ENCODE results near the gene IL4I1.

The IL4I1 gene

GRCh38 chr19:49924004-49924880 is 27.6 kb upstream of the IL4I1 start:
- DNase-seq: no peak

GRCh38 chr19:49923055-49924003 is 26.6 kb upstream of the IL4I1 start:
- DNase-seq: no peak

DNA sequence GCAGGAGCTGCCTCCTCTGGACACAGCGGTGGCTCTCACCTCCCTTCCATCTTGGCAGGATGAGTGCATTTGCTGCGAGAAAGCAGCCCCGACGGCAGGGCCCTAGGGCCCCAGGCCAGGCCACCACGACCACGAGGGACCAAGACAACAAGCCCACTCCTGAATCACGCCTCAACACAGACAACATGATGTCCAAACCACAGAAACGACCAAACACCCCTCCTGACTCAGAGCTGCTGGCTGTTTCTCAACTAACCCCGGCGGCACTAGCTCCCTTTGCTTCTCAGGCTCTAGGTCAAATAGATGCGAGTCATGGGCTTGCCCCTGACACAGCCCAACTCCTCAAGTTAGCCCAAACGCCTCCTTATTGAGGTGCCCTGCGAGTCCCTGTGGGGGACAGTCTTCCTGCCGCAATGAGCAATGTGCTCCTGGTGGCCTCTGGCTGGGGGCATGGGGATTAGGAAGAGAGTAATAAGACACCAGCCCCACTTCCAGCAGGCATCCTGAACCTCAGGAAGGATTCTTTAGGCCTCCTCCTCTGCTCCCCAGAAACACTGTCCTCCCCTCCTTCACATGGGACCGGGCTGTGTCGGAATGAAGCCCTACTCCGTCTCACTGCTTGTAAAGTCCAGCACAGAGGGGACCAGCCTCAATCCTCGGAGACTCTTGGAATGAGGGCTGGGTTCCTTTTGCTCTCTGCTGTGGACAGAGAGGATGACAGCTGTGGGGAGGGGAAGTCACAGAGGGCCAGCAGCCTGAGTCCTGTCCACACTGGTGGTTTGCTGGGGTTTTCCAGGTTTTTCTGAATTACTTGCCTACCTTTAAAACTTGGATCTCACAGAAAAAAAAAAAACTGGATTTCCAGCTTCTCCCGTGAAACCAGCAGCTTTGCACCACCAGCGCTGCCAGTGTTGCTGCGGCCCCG is 25.4 kb upstream of the IL4I1 start:
- peak; percentile 46 for DNase-seq

DNA sequence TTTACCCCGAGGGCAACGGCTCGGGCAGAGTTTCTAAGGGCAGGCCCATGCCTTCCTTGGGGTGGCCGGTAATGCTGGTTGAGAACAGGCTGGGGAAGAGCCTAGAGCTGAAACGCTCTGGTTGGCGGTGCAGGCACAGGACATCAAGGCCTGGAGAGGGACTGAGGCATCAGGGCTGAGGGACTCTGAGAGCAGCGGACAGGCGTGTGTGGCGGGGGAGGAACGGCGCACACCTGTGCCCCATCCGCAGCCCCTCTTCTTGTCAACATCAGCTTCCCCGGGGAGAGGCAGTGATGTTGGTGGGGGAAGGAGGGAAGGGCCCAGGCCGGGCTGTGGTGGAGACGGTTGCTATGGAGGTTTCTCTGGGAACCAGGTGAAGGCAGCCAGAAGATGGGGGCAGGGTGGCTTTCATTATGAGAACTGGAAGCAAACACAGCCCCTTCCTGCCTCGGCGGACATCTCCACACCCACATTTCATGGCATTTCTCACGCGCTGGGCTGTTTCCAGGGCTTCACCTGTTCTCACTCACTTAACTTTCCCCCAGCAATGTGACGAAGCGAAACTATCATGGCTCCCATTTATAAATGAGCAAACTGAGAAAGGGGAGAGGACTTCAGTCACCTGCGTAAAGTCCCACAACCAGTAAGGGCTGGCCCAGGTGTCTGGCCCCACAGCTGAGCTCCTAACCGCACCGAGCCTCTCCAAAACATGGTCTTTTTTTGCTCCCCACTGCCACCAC is 24.1 kb upstream of the IL4I1 start:
- DNase-seq: no peak

DNA sequence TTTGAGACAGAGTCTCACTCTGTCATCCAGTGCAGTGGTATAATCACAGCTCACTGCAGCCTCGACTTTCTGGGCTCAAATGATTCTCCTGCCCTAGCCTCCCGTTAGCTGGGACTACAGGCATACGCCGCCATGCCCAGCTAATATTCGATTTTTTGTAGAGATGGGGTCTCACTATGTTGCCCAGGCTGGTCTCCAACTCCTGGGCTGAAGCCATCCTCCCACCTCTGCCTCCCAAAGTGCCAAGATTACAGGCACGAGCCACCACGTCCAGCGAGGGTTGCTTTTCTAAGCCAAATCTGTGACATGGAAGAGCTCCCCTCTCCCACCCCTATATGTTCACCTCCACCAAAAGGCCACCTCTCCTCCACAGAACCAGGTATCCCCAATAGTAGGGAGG is 21.4 kb upstream of the IL4I1 start:
- DNase-seq: no peak

DNA sequence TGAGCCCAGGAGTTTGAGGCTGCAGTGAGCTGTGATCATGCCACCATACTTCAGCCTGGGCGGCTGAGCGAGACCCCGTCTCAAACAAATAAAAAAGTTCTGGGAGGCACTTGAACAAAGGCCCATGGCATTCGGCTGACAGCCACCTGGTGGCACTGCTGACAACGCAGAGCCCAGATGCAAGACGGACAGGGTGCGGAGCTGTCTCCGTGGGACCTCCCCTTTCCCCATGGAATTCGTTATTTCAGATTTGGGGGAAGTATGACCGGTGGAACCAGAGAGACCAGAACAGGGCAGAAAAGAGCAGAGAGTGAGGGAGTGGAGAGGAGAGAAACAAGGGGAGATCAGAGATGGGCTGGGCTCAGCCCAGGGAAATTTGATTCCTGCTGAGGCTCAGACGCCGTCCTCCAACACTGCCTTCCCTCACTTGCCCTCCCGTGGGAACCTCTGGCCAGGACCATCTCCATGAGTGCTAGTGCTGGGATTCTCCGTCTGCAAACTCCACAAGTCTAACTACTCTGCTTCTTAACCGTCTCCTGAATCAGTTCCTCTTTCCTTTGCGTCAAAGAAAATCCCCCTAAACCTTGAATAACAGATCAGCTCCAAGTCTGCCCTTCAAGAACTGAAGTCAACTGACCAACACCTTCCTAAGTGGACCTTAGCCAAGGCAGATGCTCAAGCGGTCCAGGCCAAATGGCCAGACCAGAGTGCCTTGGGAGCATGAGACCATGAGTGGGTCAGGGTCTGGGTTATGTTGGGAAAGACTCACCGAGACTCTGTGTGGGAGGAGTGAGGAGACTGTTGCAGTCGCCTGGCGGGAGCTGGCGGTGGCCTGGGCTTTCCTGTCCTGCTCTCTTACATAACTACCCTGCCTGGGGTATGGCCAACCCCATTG is 20.4 kb upstream of the IL4I1 start:
- DNase-seq: no peak

- DNase-seq: no peak
These were observed 18.6 kb upstream of the IL4I1 start for GRCh38 chr19:49915271-49915670.

GRCh38 chr19:49913720-49914119 is 17.0 kb upstream of the IL4I1 start:
- no peak for DNase-seq

- no peak for DNase-seq
These were observed 16.4 kb upstream of the IL4I1 start for GRCh38 chr19:49912965-49913685.

GRCh38 chr19:49911381-49912145 is 14.9 kb upstream of the IL4I1 start:
- peak; percentile 51 for DNase-seq

- DNase-seq: no peak
These were observed 13.5 kb upstream of the IL4I1 start for GRCh38 chr19:49910179-49910578.

- DNase-seq: no peak
These were observed 12.1 kb upstream of the IL4I1 start for GRCh38 chr19:49908480-49909420.

GRCh38 chr19:49907745-49908446 is 11.2 kb upstream of the IL4I1 start:
- no peak for DNase-seq

DNA sequence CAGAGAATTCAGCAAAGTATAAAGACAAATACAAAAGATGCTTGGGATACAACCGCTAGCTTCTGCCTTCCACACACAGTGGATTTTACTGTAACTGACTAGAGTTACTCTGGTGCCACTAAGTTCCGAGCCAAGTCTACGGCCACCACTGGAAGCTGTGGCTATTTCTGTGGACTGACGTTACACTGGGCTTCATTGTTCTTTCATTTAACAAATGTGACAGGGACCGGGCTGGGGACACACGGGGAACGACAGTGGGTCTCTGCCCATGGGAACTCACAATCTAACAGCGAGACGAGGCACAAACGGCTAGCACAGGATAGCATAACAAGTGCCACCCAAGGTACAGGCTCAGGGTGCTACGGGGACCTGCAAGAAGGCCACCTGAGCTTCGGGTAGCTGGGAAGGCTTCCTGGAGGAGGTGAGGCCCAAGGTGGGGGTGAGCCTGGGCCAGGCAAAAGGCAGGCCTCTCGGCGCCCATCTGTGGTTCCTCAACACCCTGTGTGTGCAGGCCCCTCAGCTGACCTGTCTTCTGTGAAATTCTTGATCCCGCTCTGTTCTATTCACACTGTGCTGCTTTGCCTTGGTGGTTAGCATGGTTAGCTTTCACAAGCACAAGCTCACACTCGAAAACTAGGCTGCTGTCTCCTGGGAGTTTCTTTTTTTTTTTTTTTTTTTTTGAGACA is 10.3 kb upstream of the IL4I1 start:
- DNase-seq: no peak

DNA sequence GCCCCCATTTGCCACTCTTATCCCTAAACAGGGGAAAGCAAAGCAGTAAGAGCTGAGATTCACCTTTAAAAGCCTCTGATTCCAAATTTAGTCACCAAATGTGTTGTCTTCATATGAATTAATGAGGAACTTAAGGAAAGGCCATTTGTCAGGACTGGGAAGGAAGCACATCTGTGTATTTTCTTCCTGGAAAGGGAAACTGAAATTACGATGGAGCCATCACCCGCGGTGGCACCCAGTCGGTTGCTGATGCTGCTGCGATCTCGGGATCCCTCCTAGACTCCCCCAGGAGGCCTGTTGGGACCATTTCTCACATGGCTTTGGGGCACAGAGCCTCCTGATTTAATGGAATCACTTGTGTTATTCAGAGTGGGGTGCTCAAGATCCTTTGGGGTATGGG is 7.4 kb upstream of the IL4I1 start:
- DNase-seq: no peak

- DNase-seq: no peak
These were observed 955 bp downstream of the IL4I1 start for GRCh38 chr19:49895566-49896297.

Measured in hematopoietic multipotent progenitor cell treated with erythropoietin and hydrocortisone succinate and interleukin-3 and kit ligand, for 4 days (in vitro differentiated cells).